Liver (tissue), 9 donors: Measurements from ENCODE around the gene RND1. TPM values are rescaled to one million over a fixed set of nuclear protein-coding genes. Genes with fewer than 3 reads are reported as not detected.

ENCODE experiments used
- DNase-seq: peaks from one replicate; pipeline ENCODE4 v3.0.0-alpha.2; 2017; ENCODE audit warnings: low spot score
- H3K27ac ChIP-seq, 2 donors: one replicate each; pipeline ENCODE4 v1.7.0; 2013; ENCODE audit warnings: inconsistent platforms in 2 of 2, low read length in 2 of 2, control low read depth in 1 of 2, low read depth in 1 of 2, mild to moderate bottlenecking in 1 of 2
- H3K27me3 ChIP-seq, 4 donors: one replicate each; pipeline versions ENCODE4 v1.6.1 to v1.7.0; 2013; ENCODE audit warnings: low read length in 3 of 4, inconsistent platforms in 1 of 4, mild to moderate bottlenecking in 1 of 4, moderate library complexity in 1 of 4; ENCODE audit not compliant: control insufficient read depth in 4 of 4, insufficient read depth in 4 of 4
- H3K36me3 ChIP-seq, 4 donors: one replicate each; pipeline versions ENCODE4 v1.6.1 to v1.7.0; 2013; ENCODE audit warnings: low read length in 3 of 4, mild to moderate bottlenecking in 3 of 4, low read depth in 1 of 4, moderate library complexity in 1 of 4; ENCODE audit not compliant: control insufficient read depth in 4 of 4, insufficient read depth in 3 of 4
- H3K4me1 ChIP-seq, 4 donors: one replicate each; pipeline versions ENCODE4 v1.6.1 to v1.7.0; 2013; ENCODE audit warnings: low read length in 3 of 4, mild to moderate bottlenecking in 3 of 4, moderate library complexity in 1 of 4; ENCODE audit not compliant: control insufficient read depth in 4 of 4, insufficient read depth in 4 of 4
- H3K4me3 ChIP-seq, 3 donors: one replicate each; pipeline versions ENCODE4 v1.6.1 to v1.7.0; 2013; ENCODE audit warnings: low read length in 3 of 3, control low read depth in 1 of 3, low read depth in 1 of 3, mild to moderate bottlenecking in 1 of 3
- H3K9ac ChIP-seq, 2 donors: one replicate each; pipeline ENCODE4 v1.7.0; 2013; ENCODE audit warnings: low read length in 2 of 2, mild to moderate bottlenecking in 2 of 2, moderate library complexity in 2 of 2, control low read depth in 1 of 2, low read depth in 1 of 2
- H3K9me3 ChIP-seq, 4 donors: one replicate each; pipeline versions ENCODE4 v1.6.1 to v1.7.0; 2013; ENCODE audit warnings: low read length in 3 of 4; ENCODE audit not compliant: control insufficient read depth in 4 of 4
- EGR1 ChIP-seq, 2 donors: IDR thresholded peaks; 2 replicates each; pipeline ENCODE4 v1.6.1; 2016 to 2018; ENCODE audit warnings: antibody characterized with exemption in 2 of 2, low read depth in 2 of 2
- FOXA2 ChIP-seq: IDR thresholded peaks from 2 replicates; pipeline ENCODE4 v1.6.1; 2016; ENCODE audit warnings: antibody characterized with exemption
- HNF4A ChIP-seq, 2 donors: conservative IDR thresholded peaks; 2 replicates each; pipeline ENCODE4 v1.6.1; 2016; ENCODE audit warnings: antibody characterized with exemption in 2 of 2, mild to moderate bottlenecking in 2 of 2
- JUND ChIP-seq, 2 donors: IDR thresholded peaks; 2 replicates each; pipeline ENCODE4 v1.6.1; 2016; ENCODE audit warnings: antibody characterized with exemption in 2 of 2
- NR2F2 ChIP-seq: IDR thresholded peaks from 2 replicates; pipeline ENCODE4 v1.6.1; 2016; ENCODE audit warnings: antibody characterized with exemption
- RAD21 ChIP-seq, 2 donors: IDR thresholded peaks; 2 replicates each; pipeline ENCODE4 v1.6.1; 2016; ENCODE audit warnings: antibody characterized with exemption in 2 of 2, mild to moderate bottlenecking in 2 of 2
- RXRA ChIP-seq, 2 donors: IDR thresholded peaks; 2 replicates each; pipeline ENCODE4 v1.6.1; 2017 to 2018; ENCODE audit warnings: antibody characterized with exemption in 2 of 2, mild to moderate bottlenecking in 1 of 2
- SP1 ChIP-seq: IDR thresholded peaks from 2 replicates; pipeline ENCODE4 v1.6.1; 2018; ENCODE audit warnings: antibody characterized with exemption, mild to moderate bottlenecking
- TAF1 ChIP-seq: conservative IDR thresholded peaks from 2 replicates; pipeline ENCODE4 v1.6.1; 2016; ENCODE audit warnings: antibody characterized with exemption, mild to moderate bottlenecking
- YY1 ChIP-seq: IDR thresholded peaks from 2 replicates; pipeline ENCODE4 v1.6.1; 2016; ENCODE audit warnings: antibody characterized with exemption, mild to moderate bottlenecking
- WGBS: extraction: QIAGEN DNeasy Blood & Tissue Kit; methylation state at CpG from one replicate; pipeline ENCODE4 v1.1.7; 2013; 5-methylcytosine and 5-hydroxymethylcytosine counted together
- polyA plus RNA-seq, 2 donors: library from polyadenylated mRNA; stranded (reverse) in 1 of 2; unstranded in 1 of 2; fragments of 200-250 nt in 1 of 2; fragments of >200 nt in 1 of 2; fragmentation: Nextera tagmentation in 1 of 2; extraction: Ambion mirVana in 1 of 2; gene quantifications; one replicate each; pipeline versions ENCODE4 v1.2.1 to v1.2.3, GENCODE V29; 2013 to 2015
- total RNA-seq, 2 donors: library from RNA; depleted of rRNA; stranded (reverse); fragments of >200 nt; gene quantifications; one replicate each; pipeline ENCODE4 v1.2.3, GENCODE V29; 2014
- TF ChIP-seq, protein P1 (sequence below): fragments of 150-350 bp; IDR thresholded peaks from 2 replicates; pipeline ENCODE4 v1.5.1; 2017; ENCODE audit warnings: improper control_type of control experiment, low read depth, low read length; ENCODE audit not compliant: missing input control
- TF ChIP-seq, protein P2 (sequence below): IDR thresholded peaks from 2 replicates; pipeline ENCODE4 v1.6.1; 2016; ENCODE audit warnings: antibody characterized with exemption
- TF ChIP-seq, protein P3 (sequence below): IDR thresholded peaks from 2 replicates; pipeline ENCODE4 v1.6.1; 2016; ENCODE audit warnings: antibody characterized with exemption
- TF ChIP-seq, protein P4 (sequence below): IDR thresholded peaks from 2 replicates; pipeline ENCODE4 v1.6.1; 2016; ENCODE audit warnings: antibody characterized with exemption
- donor health status: healthy.
- donor health status: healthy.
- donor health status: healthy.
- donor health status: healthy.
- donor health status: healthy.

RND1 gene
- total and polyA plus RNA-seq, 4 donors, result 7.7 to 16.5 (median 8.5) TPM

DNA sequence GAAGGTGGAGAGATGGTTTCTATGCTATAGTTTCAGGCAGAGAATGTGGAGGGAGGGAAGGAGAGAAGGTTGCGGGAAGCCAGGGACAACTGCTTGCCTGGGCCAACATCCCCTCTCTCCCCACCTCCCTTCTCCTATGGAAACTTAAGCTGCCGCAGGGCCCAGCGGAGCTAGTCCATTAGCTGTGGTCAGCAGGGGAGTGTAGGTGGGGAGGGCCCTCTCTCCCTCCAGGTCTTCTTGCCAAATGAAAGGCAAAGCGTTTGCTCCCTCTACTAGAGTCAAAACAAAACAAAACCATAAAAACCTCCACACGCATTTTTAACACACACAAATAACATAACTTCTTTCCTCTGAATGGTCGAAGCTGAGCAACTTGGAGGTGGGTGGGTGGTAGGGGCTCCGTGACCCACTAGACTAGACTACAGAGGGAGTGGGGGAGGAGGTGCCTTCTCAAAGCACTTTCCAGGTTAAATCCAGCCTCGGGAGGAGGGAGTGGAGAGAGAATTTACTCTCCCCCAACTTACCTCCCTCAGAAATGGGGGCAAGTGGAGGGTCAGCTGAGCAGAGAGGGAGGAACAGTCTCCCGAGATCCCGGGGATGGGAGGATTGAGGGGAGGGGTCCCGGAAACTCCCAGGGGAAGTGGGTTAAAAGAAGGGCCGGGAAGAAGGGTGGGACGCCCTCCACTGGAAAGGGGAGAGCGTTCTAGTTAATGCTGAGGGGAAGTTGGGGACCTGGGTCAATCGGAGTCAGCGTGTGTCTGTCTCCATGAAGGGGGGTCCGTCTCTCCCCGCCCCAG, 52.0 kb downstream of the RND1 start:
- WGBS, result 50% methylated on average over 18 of the region's 18 CpGs
- Histone ChIP-seq H3K27me3 (peaks cover 0 to 6% (median 3%) of the 10 kb centered on the region in 4 donors), H3K9me3 (no peaks in the 10 kb centered on the region), H3K27ac (no peak overlapping the region), H3K9ac (peak overlapping the region in 1 of 2 donors; percentile 20), H3K4me1 (peaks cover 3 to 28% (median 15%) of the 10 kb centered on the region in 4 donors), H3K36me3 (no peaks in the 10 kb centered on the region), H3K4me3 (peak overlapping the region in 1 of 3 donors; percentile 67)
- no peak for DNase-seq
- no peak for TF ChIP-seq SP1
- no peak for TF ChIP-seq RXRA (IDR thresholded peaks at IDR 0.05)
- TF ChIP-seq FOXA2, result no peak
- no peak for TF ChIP-seq JUND (IDR thresholded peaks at IDR 0.05)
- no peak for TF ChIP-seq YY1
- TF ChIP-seq NR2F2, result no peak

DNA sequence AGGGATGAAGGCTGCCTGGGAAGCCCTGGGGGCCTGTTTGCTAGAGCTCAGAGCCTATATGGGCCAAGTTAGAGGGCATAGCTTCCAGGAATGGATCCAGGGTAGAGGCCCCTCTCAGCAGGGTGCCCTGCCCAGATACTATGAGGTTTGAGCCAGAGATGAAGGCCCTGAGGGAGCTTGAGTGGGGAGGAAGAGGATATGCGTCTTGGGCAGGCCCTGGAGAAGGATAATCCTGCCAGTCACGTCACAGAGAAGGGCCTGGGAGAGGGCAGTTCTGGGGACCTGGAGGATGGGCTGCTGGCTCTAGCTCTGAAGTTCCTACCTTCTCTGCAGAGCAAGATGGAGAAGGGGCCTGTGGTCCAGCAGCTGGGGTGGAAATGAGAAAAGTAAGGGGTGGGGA, 53.3 kb downstream of the RND1 start:
- no peak overlapping the region for H3K4me3 ChIP-seq
- WGBS, result 73% methylated on average over 2 of the region's 2 CpGs
- H3K9ac ChIP-seq, result no peak overlapping the region
- H3K27me3 ChIP-seq, result peaks cover 0 to 4% (median 3%) of the 10 kb centered on the region in 4 donors
- H3K9me3 ChIP-seq, result no peaks in the 10 kb centered on the region
- TF ChIP-seq SP1, result no peak
- TF ChIP-seq, protein P1, sequence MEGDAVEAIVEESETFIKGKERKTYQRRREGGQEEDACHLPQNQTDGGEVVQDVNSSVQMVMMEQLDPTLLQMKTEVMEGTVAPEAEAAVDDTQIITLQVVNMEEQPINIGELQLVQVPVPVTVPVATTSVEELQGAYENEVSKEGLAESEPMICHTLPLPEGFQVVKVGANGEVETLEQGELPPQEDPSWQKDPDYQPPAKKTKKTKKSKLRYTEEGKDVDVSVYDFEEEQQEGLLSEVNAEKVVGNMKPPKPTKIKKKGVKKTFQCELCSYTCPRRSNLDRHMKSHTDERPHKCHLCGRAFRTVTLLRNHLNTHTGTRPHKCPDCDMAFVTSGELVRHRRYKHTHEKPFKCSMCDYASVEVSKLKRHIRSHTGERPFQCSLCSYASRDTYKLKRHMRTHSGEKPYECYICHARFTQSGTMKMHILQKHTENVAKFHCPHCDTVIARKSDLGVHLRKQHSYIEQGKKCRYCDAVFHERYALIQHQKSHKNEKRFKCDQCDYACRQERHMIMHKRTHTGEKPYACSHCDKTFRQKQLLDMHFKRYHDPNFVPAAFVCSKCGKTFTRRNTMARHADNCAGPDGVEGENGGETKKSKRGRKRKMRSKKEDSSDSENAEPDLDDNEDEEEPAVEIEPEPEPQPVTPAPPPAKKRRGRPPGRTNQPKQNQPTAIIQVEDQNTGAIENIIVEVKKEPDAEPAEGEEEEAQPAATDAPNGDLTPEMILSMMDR, result no peak
- TF ChIP-seq, protein P2, sequence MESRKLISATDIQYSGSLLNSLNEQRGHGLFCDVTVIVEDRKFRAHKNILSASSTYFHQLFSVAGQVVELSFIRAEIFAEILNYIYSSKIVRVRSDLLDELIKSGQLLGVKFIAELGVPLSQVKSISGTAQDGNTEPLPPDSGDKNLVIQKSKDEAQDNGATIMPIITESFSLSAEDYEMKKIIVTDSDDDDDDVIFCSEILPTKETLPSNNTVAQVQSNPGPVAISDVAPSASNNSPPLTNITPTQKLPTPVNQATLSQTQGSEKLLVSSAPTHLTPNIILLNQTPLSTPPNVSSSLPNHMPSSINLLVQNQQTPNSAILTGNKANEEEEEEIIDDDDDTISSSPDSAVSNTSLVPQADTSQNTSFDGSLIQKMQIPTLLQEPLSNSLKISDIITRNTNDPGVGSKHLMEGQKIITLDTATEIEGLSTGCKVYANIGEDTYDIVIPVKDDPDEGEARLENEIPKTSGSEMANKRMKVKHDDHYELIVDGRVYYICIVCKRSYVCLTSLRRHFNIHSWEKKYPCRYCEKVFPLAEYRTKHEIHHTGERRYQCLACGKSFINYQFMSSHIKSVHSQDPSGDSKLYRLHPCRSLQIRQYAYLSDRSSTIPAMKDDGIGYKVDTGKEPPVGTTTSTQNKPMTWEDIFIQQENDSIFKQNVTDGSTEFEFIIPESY, result no peak
- TF ChIP-seq JUND (IDR thresholded peaks at IDR 0.05), result no peak
- TF ChIP-seq YY1, result no peak
- no peak for TF ChIP-seq HNF4A (conservative IDR thresholded peaks at IDR 0.05)
- no peak for TF ChIP-seq TAF1
- TF ChIP-seq, protein P3, sequence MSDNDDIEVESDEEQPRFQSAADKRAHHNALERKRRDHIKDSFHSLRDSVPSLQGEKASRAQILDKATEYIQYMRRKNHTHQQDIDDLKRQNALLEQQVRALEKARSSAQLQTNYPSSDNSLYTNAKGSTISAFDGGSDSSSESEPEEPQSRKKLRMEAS, result no peak
- TF ChIP-seq, protein P4, sequence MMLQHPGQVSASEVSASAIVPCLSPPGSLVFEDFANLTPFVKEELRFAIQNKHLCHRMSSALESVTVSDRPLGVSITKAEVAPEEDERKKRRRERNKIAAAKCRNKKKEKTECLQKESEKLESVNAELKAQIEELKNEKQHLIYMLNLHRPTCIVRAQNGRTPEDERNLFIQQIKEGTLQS, result no peak
- no peak for TF ChIP-seq FOXA2
- H3K27ac ChIP-seq, result no peak overlapping the region
- H3K36me3 ChIP-seq, result no peaks in the 10 kb centered on the region
- no peak for DNase-seq
- H3K4me1 ChIP-seq, result peaks cover 3 to 22% (median 10%) of the 10 kb centered on the region in 4 donors

DNA sequence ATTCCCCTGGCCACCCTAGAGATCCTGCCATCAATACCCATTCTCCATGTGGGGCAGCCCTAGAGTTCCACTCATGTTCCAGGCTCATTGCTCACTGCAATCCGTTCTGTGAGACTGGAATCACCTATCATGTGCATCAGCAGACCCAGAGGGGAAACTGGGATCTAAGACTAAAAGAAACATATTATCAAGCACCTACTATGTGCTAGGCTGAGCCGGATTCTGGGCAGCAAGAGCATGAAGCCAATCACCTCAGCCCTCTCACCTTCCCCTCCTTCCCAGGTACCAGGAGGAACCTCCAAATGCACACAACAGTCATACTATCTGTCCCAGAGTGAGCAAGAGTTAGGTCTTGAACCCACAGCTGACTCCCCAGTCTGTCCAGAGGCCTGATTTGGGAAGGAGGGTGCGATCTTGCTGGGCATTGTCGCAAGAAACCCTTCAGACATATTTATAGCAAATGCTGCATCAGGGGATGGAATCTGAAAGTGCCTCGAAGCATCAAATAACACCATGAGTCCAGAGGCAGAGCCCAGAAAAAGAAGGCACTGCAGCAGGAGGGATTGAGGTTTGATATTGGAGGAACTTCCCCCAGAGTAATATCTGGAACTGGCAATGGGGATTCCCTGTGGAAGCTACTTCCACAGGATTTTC, 54.1 kb downstream of the RND1 start:
- no peaks in the 10 kb centered on the region for H3K9me3 ChIP-seq
- no peak for DNase-seq
- 85% methylated on average over 5 of the region's 5 CpGs for WGBS
- no peak overlapping the region for H3K9ac ChIP-seq
- H3K27me3 ChIP-seq, result no peaks in the 10 kb centered on the region
- TF ChIP-seq, protein P1, result no peak
- TF ChIP-seq SP1 (no peak), RAD21 (IDR thresholded peaks at IDR 0.05) (no peak), EGR1 (IDR thresholded peaks at IDR 0.05; ENCODE audit: low read depth in 2 of 2) (no peak), JUND (IDR thresholded peaks at IDR 0.05) (no peak)
- TF ChIP-seq, protein P4, result no peak
- H3K36me3 ChIP-seq, result no peaks in the 10 kb centered on the region
- no peak overlapping the region for H3K4me3 ChIP-seq
- peaks cover 3 to 22% (median 10%) of the 10 kb centered on the region in 4 donors for H3K4me1 ChIP-seq
- H3K27ac ChIP-seq, result no peak overlapping the region
